HCT116 (cell line): ENCODE measurements around the gene DLG2. TPM values are rescaled to one million over a fixed set of nuclear protein-coding genes. Genes with fewer than 3 reads are reported as not detected.

ENCODE experiments used
- ATAC-seq: fragments of 200-7000 bp; cut with Tn5 transposase; 2 replicates; pipeline ENCODE4 v1.9.1; 2020; ENCODE audit warnings: mild to moderate bottlenecking, moderate library complexity
- BruUV-seq: library from RNA; stranded (reverse); fragments of 400-500 nt; replicated peaks from 2 replicates; lab custom pipeline; 2021; lab: Mats Ljungman, UMichigan
- CTCF ChIA-PET: fragments of 300-600 bp; sonication (Branson Sonifier 250); formaldehyde crosslinking; loops from one replicate; lab custom pipeline; 2021; ENCODE audit warnings: antibody characterized with exemption; lab: Charles Lee
- POLR2A ChIA-PET: fragments of 300-600, 350-600 bp; sonication (Branson Sonifier 250); formaldehyde crosslinking; loops from one replicate; lab custom pipeline; 2021; ENCODE audit warnings: antibody characterized with exemption; lab: Charles Lee
- RAD21 ChIA-PET, 2 experiments: fragments of 300-600 bp; sonication (Branson Sonifier 250); formaldehyde crosslinking; loops; one replicate each; lab custom pipeline; 2023; ENCODE audit warnings: low total read pairs in 2 of 2; ENCODE audit not compliant: uncharacterized antibody in 2 of 2, unreplicated experiment in 2 of 2, low non-redundant PET in 1 of 2; lab: Charles Lee
- DNase-seq: peaks from one replicate; pipeline ENCODE4 v3.0.0-alpha.2; 2010; ENCODE audit warnings: low read depth, low spot score
- H2AFZ ChIP-seq: fragments of 200-600 bp; shearing (Covaris generic), sonication (generic); 2 replicates; pipeline ENCODE4 v1.6.1; 2017; ENCODE audit warnings: low read depth, mixed run types, mixed read lengths, antibody characterized with exemption, low read length; ENCODE audit not compliant: poor library complexity, severe bottlenecking
- H3K27ac ChIP-seq: 2 replicates; pipeline ENCODE4 v1.5.1; 2012; ENCODE audit warnings: low read depth, low read length
- H3K27me3 ChIP-seq: fragments of 200-600 bp; sonication (generic); 2 replicates; pipeline ENCODE4 v1.6.1; 2016; ENCODE audit warnings: mixed run types, low read length, mixed read lengths; ENCODE audit not compliant: insufficient read depth
- H3K36me3 ChIP-seq, 2 experiments: fragments of 200-500 bp in 1 of 2; fragments of 200-600 bp in 1 of 2; sonication (Bioruptor generic) in 1 of 2; sonication (generic) in 1 of 2; 2 replicates each; pipeline versions ENCODE4 v1.5.1 to v1.6.1; 2014 to 2016; ENCODE audit warnings: low read length in 2 of 2, inconsistent platforms in 1 of 2, mixed read lengths in 1 of 2, mixed run types in 1 of 2; ENCODE audit not compliant: insufficient read depth in 2 of 2, control insufficient read depth in 1 of 2
- H3K4me1 ChIP-seq, 2 experiments: fragments of 200-600 bp in 1 of 2; sonication (generic) in 1 of 2; 2 replicates each; pipeline versions ENCODE4 v1.5.1 to v1.6.1; 2012 to 2017; ENCODE audit warnings: low read length in 2 of 2, inconsistent platforms in 1 of 2, mild to moderate bottlenecking in 1 of 2, mixed read lengths in 1 of 2, mixed run types in 1 of 2, moderate library complexity in 1 of 2; ENCODE audit not compliant: insufficient read depth in 2 of 2, control insufficient read depth in 1 of 2
- H3K4me2 ChIP-seq: fragments of 200-600 bp; sonication (generic); 2 replicates; pipeline ENCODE4 v1.6.1; 2017; ENCODE audit warnings: mixed run types, low read length, mixed read lengths
- H3K4me3 ChIP-seq, 2 experiments: fragments of 200-600 bp in 1 of 2; sonication (generic) in 1 of 2; replicated peaks in 1 of 2; 2 replicates each; pipeline ENCODE4 v1.5.1; 2011 to 2016; ENCODE audit warnings: low read length in 2 of 2, control low read depth in 1 of 2, low read depth in 1 of 2, mild to moderate bottlenecking in 1 of 2, mixed read lengths in 1 of 2, mixed run types in 1 of 2
- H3K79me2 ChIP-seq: fragments of 200-600 bp; sonication (generic); 2 replicates; pipeline ENCODE4 v1.6.1; 2017; ENCODE audit warnings: mild to moderate bottlenecking, mixed run types, low read length, moderate library complexity, mixed read lengths; ENCODE audit not compliant: insufficient read depth
- H3K9ac ChIP-seq: fragments of 200-600 bp; sonication (generic); 2 replicates; pipeline ENCODE4 v1.6.1; 2016; ENCODE audit warnings: low read length, mixed read lengths
- H3K9me2 ChIP-seq: fragments of 200-600 bp; sonication (generic), shearing (Covaris generic); 2 replicates; pipeline ENCODE4 v1.6.1; 2017; ENCODE audit warnings: mixed run types, mild to moderate bottlenecking, moderate library complexity; ENCODE audit not compliant: insufficient read depth
- H3K9me3 ChIP-seq, 2 experiments: fragments of 200-500 bp in 1 of 2; fragments of 200-600 bp in 1 of 2; sonication (Bioruptor generic) in 1 of 2; sonication (generic) in 1 of 2; 2 replicates each; pipeline ENCODE4 v1.6.1; 2014 to 2017; ENCODE audit warnings: low read length in 2 of 2, mixed read lengths in 2 of 2, inconsistent platforms in 1 of 2, low read depth in 1 of 2, mild to moderate bottlenecking in 1 of 2, mixed run types in 1 of 2, moderate library complexity in 1 of 2; ENCODE audit not compliant: control insufficient read depth in 1 of 2, insufficient read depth in 1 of 2
- H4K20me1 ChIP-seq: fragments of 200-600 bp; sonication (generic), shearing (Covaris generic); 2 replicates; pipeline ENCODE4 v1.6.1; 2017; ENCODE audit warnings: mixed run types, mild to moderate bottlenecking, moderate library complexity; ENCODE audit not compliant: insufficient read depth
- CEBPB ChIP-seq: IDR thresholded peaks from 2 replicates; pipeline ENCODE4 v1.6.1; 2012; ENCODE audit warnings: low read depth
- ELF1 ChIP-seq: IDR thresholded peaks from 2 replicates; pipeline ENCODE4 v1.6.1; 2012; ENCODE audit warnings: low read depth, borderline replicate concordance
- EZH2 ChIP-seq: fragments of 200-600 bp; sonication (generic); IDR thresholded peaks from 2 replicates; pipeline ENCODE4 v1.6.1; 2017; ENCODE audit warnings: antibody characterized with exemption, mixed run types
- JUND ChIP-seq: IDR thresholded peaks from 2 replicates; pipeline ENCODE4 v1.6.1; 2012
- MAX ChIP-seq: IDR thresholded peaks from 2 replicates; pipeline ENCODE4 v1.6.1; 2012
- POLR2A ChIP-seq: IDR thresholded peaks from 2 replicates; pipeline ENCODE4 v1.7.0; 2011; ENCODE audit warnings: borderline replicate concordance; ENCODE audit not compliant: insufficient read depth, insufficient read length; ENCODE audit errors: extremely low read depth
- POLR2AphosphoS5 ChIP-seq: IDR thresholded peaks from 2 replicates; pipeline ENCODE4 v1.6.1; 2011; ENCODE audit warnings: mild to moderate bottlenecking, low read depth, low read length, moderate library complexity
- RAD21 ChIP-seq: IDR thresholded peaks from 2 replicates; pipeline ENCODE4 v1.6.1; 2012; ENCODE audit warnings: low read depth, mild to moderate bottlenecking
- REST ChIP-seq: IDR thresholded peaks from 2 replicates; pipeline ENCODE4 v1.6.1; 2012; ENCODE audit warnings: low read depth
- SIN3A ChIP-seq: IDR thresholded peaks from 2 replicates; pipeline ENCODE4 v1.6.1; 2012; ENCODE audit warnings: low read depth
- SP1 ChIP-seq: IDR thresholded peaks from 2 replicates; pipeline ENCODE4 v1.6.1; 2012; ENCODE audit warnings: low read depth
- ZBTB33 ChIP-seq: IDR thresholded peaks from 2 replicates; pipeline ENCODE4 v1.6.1; 2011; ENCODE audit warnings: mild to moderate bottlenecking, low read length, moderate library complexity; ENCODE audit not compliant: insufficient replicate concordance; ENCODE audit errors: extremely low read depth
- ZNF274 ChIP-seq: fragments of 200-500 bp; sonication (Bioruptor generic); IDR thresholded peaks from 2 replicates; pipeline ENCODE4 v1.6.1; 2014; ENCODE audit warnings: mild to moderate bottlenecking, low read depth, low read length, inconsistent platforms
- intact Hi-C: fragments of 100-400 bp; cut with micrococcal nuclease; formaldehyde crosslinking; loops from 2 replicates; pipeline ENCODE4 v1.10.0; 2022
- total RNA-seq: library from RNA; stranded (reverse); gene quantifications from one replicate; pipeline ENCODE4 v1.2.1, GENCODE V29; 2021; ENCODE audit not compliant: unreplicated experiment
- TF ChIP-seq, protein P1 (sequence below): IDR thresholded peaks from 2 replicates; pipeline ENCODE4 v1.6.1; 2012

The DLG2 gene
- total RNA-seq, 1 experiment from 2014 or later = 2.4 TPM

DNA sequence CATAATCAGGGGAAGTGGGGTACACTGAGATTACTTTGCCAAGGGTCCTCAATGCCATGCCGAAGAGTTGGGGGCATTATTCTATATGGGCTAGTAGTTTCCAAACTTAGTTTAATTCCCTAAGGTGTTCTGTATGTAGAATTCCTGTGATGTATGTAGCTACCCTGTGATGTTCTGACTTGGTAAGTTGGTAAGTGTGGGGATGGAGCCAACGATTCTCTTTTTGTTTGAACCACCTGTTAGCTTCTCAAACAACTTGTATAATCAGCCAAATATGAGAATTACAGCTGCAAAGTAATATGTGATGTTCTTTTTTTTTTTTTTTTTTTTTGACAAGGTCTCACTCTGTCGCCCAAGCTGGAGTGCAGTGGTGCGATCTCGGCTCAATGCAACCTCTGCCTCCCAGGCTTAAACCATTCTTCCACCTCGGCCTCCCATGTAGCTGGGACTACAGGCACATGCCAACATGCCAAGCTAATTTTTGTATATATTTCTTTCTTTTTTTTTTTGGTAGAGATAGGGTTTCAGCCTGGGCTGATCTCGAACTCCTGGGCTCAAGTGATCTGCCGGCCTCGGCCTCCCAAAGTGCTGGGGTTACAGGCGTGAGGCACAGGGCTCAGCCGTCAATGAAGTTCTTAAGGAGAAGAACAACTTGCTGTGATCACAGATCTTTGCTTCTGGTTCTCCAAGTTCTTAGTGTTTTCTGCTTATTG, 2025.8 kb downstream of the DLG2 start:
- Histone ChIP-seq H3K27ac (no peak overlapping the region), H3K9me3 (no peaks in the 10 kb centered on the region), H3K36me3 (no peaks in the 10 kb centered on the region), H3K4me1 (no peaks in the 10 kb centered on the region), H3K9ac (no peak overlapping the region), H3K79me2 (no peaks in the 10 kb centered on the region), H2AFZ (no peak overlapping the region), H4K20me1 (no peaks in the 10 kb centered on the region), H3K9me2 (no peaks in the 10 kb centered on the region), H3K4me2 (no peak overlapping the region), H3K4me3 (no peak overlapping the region), H3K27me3 (peaks cover 10% of the 10 kb centered on the region; the same call in 1 of the 2 replicates)
- ChIA-PET RAD21 (no interaction called here), CTCF (no interaction called here), POLR2A (no interaction called here)
- TF ChIP-seq POLR2AphosphoS5 (no peak), RAD21 (no peak), SP1 (no peak), ZBTB33 (no peak), ELF1 (no peak), POLR2A (no peak), CEBPB (no peak), EZH2 (no peak), MAX (no peak), JUND (no peak), REST (no peak), ZNF274 (no peak), SIN3A (no peak)
- TF ChIP-seq, protein P1, sequence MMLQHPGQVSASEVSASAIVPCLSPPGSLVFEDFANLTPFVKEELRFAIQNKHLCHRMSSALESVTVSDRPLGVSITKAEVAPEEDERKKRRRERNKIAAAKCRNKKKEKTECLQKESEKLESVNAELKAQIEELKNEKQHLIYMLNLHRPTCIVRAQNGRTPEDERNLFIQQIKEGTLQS = no peak
- DNase-seq (no peak), ATAC-seq (no peak)
- intact Hi-C loops = no loop called here
- no TSS peak for BruUV-seq
